AG08395 (cell line): ENCODE data around the gene STK24.

Experiments
- DNase-seq: peaks from one replicate; pipeline ENCODE4 v3.0.0; 2012; ENCODE audit warnings: mixed read lengths, low spot score

Gene STK24

DNA sequence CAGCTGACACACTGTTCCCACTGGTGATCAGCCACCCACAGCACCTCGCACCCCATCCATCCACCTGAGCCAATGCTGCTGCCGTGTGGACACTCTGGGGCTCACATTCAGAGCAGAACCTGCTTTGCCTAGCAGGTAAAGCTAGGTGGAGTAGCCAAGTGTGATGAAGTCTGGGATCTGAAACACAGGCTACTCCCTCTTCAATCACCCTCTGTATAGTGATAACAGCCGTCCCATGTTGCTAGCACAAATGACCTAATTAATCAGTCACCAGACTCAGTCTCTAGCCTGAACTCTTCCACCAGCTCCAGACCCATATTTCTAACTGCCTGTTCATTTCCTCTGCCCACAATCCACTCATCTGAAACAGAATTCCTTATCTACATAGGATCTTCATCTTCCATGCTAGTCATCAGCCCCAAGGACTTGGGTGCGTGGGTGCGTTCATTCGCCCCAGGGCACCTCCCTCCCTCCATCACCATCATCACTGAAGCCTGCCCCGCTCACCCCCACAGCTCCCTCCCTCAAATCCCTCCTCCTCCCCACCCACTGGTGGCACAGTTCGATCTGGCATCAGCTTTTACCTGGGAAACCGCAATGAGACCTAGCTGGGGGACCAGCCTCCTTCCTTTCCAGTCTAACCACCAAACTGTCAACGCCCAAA is 19.8 kb downstream of the STK24 start:
- DNase-seq = no peak

DNA sequence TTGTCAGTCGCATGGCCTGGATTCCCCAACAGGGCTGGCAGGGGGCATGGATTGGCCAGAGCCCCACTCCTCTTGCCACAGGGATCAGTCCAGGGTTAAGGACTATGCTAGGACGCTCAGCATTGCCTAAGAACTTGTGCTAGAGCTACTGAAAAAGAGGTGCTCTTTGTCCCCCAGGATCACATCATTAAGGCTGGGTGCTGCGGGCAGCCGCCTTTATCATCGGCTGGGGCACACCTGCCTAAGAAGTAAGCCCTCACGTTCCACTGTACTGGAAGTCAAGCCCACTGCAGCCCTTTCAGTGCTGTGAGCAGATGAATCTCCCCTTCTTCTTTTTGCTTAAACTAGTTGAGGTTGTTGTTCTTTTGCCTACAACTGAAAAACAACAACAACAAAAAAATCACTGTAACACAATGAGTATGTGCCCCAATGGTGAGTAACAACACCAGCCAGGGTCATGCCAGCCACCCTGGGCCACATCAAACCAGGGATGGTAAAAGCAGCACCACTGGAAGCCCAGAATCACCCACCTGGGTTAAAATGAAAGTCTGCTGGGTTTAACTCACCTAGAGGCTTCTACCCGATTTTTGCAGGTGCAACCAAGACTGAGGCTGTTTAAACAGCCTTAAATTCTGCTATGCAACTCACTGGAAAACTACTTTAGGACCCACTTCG is 20.6 kb downstream of the STK24 start:
- no peak for DNase-seq

DNA sequence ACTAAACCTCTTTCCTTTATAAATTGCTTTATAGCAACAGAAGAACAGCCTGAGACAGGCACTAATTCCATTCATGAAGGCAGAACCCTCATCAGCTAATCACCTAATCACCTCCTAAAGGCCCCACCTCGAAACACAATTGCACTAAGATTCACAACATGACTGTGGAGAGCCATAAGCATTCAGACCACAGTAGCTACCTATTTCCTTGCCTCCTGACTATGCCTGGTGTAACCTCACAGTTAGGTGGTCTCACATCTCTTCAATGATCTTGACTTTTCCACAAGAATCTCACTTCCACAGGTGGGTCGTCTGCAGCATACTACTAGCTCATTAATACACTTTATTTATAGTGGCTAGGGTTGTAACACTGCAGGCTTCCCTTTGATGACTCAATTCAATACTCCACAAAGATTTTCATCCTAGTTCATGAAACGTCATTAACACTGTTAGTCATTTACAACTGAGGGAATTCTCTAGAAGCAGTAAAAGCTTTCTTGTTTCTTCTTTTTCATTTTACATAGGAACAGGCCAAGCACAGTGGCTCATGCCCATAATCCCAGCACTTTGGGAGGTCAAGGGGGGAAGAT is 27.1 kb downstream of the STK24 start:
- DNase-seq = no peak

DNA sequence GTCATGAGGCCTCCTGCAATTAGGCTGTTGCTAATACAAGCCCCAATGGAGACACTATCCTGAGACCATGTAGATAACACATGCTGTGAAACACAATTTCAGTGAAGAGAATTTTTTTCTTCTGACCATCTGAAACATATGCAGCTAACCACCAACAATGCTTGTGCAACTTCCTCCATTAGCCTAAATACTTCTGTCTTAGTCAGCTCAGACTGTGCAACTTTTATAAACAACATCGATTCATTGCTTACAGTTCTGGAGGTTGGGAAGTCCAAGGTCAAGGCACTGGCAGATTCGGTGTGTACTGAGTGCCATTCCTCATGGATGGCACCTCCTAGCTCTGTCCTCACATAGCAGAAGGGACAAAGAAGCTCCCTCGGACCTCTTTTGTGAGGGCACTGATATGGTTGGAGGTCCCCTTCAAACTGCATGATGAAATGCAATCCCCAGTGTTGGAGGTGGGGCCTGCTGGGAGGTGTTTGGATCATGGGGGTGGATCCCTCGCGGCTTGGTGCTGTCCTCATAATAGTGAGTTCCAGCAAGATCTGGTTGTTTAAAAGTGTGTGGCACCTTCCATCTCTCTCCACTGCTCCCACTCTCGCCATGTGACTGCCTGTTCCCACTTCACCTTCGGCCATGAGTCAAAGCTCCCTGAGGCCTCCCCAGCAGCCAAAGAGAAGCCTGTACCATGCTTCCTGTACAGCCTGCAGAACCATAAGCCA is 27.7 kb downstream of the STK24 start:
- DNase-seq = peak; percentile 84

DNA sequence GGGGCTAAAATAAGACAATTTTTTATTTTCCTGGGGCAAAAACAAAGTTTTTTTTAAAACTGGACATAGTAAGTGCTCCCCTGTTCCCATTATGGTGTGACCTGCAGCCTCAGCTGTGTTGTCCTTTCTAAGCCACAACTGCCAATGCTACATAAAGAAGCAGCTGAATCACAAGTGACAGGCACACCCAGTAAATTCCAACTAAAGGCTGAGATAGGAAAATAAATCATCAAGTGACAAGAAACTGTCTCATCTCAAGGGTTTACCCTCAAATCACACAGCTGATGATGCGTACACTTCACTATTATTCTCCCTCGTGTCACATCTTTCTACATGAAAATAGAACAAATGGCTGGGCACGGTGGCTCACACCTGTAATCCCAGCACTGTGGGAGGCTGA is 28.7 kb downstream of the STK24 start:
- DNase-seq = no peak

DNA sequence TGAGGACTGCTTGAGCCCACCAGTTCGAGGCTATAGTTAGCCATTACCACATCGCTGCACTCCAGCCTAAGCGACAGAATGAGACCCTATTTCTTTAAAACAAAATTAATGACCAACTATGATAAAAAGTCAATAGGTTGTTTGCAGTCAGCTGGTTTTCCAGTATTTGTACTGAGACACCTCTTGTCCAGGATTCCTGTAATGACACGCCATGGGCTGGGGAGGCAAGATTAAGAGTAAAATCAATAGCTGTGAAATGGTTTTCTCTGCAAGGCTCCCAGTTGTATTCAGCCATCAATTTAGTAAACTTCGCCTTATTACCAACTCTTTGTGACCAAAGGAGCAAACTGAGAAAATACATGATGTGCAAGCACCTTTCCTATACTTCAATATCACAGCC is 29.5 kb downstream of the STK24 start:
- no peak for DNase-seq

DNA sequence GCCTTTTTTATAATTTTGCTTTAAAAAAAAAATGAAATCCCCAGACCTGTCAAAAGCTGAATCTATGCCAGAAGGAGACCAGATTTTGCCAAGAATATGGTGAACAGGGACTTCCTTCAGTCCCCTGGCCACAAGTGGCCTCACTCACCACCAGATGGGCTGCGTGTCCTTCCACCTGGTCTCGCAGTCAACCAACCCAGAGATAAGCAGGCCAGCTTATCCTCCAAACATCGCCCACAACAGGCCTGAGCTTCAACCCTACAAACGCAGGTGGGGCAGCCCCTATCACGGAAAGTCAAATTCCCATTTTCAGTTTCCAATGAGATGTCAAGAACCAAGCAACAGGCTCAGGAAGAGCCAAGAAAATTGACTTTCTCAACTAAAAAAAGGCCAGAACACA is 30.5 kb downstream of the STK24 start:
- DNase-seq = no peak

DNA sequence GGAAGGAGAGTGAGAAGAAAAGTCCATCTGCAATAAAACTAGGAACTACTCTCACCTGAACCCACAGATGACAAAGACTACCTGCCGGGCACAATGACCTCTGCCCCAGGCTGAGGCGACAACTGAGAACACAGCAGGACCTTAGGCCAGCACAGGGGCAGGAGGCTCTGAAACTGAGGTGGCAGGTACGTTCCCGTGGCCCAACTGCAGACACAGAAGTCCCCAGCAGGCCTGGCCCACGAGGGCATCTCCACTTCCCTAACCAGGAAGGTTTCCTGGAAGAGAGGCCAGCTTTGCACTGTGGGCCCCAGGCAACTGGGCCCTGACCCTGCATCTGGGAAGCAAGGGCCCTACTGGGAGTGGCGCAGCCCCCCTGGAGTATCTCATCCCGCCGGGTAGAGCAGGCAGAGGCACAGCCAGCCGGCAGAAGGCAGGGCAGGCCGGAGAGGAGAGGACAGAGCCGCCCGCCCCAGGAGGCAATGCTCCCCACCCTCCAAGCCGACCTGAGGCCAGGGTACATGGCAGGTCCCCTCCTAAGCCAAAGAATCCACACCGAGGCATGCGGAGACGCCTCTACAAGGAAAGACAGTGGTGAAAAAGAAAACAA is 32.7 kb downstream of the STK24 start:
- no peak for DNase-seq

DNA sequence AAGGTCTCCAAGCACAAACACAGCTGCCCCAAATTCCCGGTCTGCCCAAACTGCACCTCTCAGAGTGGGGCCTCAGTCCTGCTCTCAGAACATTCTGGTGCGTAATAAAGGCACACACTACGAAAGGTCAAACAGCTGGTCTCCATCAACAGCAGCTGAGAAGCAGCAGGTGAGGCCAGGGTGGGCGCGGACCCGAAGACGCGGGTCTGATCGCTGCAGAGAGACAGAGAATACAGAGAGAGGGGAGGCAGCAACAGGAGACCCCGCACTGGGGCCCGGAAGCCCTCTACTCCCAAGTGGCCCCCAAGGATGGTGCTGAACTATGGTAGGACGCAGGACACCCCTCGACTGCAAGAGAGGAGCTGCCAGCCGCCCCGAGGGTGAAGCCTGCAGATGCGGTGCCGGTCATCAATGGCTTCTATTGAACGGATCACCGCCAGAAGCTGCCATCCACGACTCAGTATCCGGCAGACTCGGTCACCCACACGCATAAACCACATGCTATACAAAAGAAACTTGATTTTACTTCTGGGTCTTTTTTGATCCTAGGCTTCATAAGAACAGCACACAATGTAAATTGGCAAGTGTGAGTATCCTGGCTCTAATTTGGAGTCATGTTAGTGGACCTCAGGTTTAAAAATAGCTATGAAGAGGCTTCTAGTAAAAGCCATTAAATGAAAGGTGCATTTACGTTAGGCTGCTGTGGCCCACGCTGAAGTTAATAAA is 33.4 kb downstream of the STK24 start:
- no peak for DNase-seq

DNA sequence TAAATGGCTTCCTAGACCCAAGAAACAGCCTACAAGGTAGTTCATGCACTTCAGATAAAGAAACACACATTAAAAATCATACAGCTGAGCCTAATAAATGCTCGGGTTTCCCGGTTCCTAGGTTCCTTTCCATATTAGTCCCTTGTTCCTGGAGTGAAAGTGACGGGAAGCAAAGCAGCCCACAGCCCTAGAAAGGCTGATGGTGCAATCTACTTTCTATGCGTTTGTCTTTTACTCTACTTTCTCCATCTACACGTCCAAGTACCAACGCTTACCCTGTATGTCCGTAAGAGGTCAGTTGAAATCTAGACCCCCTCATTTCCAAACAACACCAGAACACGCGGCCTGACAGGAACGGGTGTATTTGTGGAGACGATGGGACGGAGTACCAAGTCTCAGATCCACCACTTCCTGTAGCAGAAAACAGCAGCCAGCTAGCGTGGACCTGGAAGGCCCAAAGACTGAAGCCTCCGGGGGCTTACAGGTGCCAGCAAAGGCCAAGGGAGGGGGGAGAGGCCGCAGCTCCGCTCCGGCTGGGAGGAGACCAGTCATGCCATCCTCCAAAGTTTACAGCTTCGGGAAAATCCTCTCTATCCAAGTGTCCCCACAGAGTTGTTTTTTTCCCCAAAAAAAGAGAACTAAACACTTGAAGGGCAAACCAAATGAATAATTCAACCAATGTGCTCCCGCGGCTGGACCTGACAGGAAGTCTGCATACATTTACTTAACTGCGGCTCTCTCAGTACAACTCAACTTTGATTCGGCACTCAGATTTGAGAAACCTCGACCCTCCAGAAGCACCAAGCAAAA is 34.1 kb downstream of the STK24 start:
- DNase-seq = no peak

DNA sequence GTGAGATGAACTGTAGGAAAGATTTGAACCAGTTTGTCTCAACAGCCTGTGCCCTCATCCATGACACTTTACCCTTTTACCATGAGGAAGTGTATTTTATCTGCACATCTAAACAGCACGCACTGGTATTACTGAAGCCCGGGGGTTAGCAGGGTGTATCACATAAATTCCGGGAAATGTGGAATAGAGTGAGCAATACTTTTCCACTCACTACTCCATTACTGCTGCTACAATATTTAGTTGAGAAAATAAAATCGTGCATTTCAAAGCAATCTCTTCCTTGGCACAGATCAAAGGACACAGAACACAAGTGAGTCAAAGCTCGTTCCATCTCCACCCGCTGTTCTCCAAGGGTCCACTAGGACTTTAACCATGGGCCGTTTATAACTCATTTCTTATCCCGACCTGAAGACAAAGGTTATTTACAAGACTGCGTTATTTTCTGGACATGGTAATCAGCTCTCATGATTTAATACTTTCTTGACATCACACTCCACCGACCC is 35.2 kb downstream of the STK24 start:
- DNase-seq = peak; percentile 35

DNA sequence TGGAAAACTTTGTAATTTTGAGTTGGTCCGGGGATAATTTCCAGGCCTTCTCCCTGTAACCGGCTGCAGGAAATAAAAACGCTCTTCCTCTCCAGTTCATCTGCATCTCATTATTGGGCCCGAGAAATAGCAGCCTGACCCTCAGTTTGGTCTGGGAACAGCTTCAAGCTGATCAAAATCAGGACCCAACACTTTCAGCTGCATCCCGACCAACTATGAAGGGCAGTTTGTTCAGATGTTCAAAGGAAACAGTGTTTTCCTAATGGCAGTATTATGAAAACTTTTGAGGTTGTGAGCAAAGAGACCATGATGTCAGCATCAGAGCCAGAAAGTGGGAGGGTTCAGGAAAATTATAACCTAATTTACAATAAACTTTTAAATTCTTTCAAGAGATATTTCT is 35.7 kb downstream of the STK24 start:
- no peak for DNase-seq

DNA sequence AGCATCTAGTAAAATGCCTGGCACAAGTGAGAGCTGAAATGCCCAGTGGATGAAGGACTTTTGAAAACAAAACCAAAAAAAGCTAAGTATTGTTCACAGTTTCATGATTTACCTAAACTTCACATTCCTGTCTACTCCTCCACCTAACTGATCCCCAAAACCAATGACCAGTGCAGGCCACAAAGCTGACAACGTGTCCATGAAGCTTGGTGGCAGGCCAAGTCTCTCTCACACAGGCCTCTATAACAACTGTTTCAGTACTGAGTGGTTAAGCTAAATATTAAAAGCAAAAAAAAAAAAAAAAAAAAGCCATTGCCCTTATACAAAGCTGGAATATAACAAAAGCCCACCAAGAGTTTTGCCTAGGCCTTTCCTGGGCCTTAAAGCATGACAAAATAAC is 36.4 kb downstream of the STK24 start:
- no peak for DNase-seq

DNA sequence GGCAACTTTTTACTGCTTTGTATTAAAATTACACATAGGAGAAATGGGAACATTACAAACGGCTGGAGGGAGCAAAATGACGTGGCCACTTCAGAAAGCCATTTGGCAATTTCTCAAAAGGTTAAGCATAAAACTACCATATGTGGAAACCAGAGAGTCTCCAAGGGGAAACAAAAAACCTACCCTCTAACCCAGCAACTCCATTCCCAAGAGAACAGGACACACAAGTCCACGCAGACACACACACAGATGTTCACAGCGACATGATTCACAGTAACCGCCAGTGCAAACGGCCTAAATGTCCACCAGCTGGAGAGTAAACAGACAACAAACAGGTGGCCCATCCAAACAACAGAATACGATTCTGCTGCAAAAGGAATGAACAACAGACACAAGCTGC is 37.2 kb downstream of the STK24 start:
- peak; percentile 49 for DNase-seq

DNA sequence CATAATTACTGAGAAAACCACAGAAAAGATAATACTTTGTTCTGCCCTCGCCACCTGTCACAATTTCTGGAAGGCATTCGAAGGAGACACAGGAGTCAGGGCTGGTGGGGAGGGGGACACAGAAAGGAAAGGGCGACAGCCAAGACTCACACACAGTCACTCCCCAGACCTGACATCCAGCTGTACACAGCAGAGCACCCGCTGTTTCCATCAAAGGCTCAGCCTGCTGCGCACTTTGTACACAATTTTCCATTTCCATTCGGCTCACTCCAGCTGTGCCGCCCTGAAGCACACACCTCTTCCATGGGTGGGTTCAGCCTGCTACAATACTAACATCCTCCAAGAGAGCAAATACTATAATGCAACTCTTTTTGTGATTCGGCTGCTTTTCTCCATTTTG is 38.0 kb downstream of the STK24 start:
- no peak for DNase-seq

DNA sequence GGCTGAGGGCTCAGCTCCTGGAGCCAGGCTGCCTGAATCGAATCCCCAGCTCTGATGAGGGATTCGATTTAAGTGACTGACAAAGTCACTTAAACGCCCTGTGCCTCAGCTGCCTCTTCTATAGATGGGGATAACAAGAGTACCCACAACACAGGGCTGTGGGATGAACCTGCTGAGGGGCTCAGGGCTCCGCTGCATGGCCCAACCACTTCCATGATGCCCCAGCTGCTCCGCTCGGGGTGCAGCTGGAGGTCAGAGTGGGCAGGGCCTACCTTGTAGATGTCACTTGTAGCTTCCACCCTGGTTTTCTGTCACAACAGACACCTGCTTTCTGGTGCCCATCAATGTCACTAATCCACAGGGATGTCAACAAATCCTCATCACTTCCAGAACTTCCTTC is 39.2 kb downstream of the STK24 start:
- DNase-seq = no peak

DNA sequence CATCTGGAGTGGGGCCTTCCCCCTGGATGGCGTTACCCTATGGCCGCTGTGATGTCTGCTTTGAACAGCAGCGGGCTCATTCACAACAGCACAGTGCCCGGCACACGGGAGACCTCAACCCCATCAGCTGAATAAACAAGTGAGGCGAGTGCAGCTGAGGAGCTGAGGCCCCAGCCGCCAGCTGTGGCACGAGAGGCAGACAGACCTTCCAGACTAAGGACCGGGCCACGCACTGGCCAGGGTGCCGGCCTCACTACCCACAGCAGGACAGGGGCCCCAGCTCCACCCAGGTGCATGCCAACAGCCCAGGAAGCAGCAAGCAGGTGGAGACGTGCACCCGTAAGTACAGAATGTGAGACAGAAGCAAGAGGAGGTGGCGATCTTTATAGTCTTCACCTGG is 39.6 kb downstream of the STK24 start:
- DNase-seq = no peak

DNA sequence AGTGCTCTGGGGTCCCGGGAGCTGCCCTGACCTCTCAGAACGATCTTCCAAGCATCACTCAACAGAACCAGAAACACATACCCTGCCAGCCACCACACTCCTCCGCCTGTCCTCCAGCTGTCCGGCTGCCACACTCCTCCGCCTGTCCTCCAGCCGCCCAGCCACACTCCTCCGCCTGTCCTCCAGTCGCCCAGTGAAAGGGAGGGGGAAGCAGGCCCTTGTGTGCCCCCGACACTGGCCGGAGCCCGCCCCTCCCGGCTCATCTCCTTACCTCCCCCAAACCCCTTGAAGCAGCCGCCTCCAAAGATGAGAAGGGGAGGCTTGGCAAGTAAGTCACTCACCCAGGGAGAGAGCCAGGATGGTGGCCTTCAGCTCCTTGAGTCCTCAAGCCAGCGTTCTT is 40.2 kb downstream of the STK24 start:
- no peak for DNase-seq

DNA sequence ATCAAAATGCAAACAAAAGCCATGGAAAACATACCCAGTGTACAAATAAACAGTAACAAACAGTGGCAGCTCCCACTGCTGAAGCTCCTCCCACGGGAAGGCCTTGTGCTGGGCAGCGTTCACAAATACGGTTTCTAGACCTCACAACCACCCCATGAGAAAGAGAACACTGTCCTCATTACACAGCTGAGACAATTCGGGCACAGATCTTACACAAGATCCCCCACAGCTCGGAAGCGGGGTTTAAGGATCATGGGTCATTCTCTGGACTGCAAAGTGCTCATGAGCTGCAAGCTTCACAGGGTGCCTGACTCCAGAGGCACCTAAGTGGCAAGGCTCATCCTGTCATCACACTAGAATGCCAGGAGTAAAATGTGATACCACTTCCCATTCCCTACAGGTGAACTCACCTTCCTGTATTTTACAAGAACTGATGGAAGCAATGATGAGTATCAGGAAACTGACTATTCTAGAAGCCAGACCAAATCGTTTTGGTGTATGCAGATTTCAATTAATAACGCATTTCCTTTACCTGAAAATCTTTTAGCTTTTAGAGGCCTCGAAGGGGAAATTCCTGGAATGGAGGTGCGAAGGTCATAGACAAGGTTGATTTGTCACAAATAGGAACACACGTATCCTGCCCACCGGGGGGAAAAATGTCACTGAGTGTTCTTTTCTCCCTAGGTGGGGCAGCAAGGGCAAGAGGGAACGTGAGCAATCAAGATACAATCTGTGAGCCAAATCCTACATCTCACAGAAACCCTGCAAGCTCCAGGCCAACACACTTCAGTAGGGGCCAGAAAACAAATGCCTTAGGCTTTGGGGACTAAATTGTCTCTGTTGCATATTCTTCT is 41.2 kb downstream of the STK24 start:
- no peak for DNase-seq

DNA sequence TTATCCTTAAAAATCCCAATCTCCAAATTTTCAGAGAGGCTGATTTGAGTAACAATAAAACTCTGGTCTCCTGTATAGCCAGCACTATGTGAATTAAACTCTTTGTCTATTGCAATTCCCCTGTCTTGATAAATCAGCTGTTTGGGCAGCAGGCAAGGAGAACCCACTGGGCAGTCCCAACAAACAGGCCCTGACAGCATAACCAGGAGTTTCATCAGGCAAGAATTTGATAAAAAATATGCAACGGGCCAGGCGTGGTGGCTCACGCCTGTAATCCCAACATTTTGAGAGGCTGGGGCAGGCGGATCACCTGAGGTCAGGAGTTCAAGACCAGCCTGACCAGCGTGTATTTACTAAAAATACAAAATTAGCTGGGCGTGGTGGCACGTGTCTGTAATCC is 42.1 kb downstream of the STK24 start:
- DNase-seq = no peak
